Kidney capillary endothelial cell (primary cell): Measurements from ENCODE around the gene ANTKMT.
"Not testable (repeated sequence)": the region's sequence is repeated elsewhere in the genome, so short reads cannot be mapped to it uniquely, and the experiment has no call there.

ENCODE experiments used
- DNase-seq: peaks from one replicate; pipeline ENCODE4 v3.0.0-alpha.2; 2018; ENCODE audit warnings: low spot score

ANTKMT gene

GRCh38 chr16:728131-728889, 7.4 kb downstream of the ANTKMT start:
- peak; percentile 62 for DNase-seq

GRCh38 chr16:728890-729744, 8.2 kb downstream of the ANTKMT start:
- DNase-seq = no peak

DNA sequence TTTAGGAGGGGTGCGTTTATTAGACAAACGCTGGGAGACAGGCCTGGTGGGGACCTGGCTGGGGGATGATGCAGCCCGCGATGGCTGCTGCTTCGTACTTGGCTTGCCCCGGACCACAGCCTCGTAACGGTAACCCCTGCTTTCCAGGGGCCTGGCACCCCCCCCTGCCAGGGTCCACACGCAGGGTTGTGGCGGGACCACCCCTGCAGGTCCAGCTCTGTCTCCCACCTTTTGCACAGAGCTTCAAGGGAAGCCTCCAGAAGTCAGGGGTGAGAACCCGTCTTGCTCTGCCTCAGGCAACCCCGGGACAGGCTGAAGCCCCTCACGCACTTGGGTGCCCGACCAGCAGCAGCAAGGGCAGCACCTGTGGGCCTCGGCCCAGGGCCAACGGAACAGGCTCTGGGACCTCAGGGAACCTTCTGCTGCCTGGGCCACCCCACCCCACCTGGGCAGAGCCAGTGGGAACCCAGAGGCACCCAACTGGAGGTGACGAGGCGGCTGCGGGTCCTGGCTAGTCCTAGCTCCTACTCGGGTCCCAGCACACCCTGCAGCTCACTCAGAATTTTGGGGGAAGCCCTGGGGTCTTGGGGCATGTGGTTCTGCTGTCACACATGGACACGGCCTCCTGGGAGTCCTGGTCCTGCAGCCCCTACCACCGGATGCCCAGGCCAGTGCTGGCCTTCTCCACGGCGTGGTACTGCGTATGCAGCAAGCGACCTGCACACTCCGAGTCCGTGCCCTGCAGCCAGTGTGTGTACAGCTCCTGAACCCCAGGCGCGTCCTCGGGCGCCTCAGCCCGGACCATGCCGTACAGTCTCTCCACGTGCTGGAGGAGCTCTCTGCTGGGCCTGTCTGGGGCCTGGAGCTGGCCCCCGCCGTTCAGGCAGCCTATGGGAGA, 9.1 kb downstream of the ANTKMT start:
- DNase-seq = no peak

- no peak for DNase-seq
These were observed 9.9 kb downstream of the ANTKMT start for GRCh38 chr16:730666-731509.

DNA sequence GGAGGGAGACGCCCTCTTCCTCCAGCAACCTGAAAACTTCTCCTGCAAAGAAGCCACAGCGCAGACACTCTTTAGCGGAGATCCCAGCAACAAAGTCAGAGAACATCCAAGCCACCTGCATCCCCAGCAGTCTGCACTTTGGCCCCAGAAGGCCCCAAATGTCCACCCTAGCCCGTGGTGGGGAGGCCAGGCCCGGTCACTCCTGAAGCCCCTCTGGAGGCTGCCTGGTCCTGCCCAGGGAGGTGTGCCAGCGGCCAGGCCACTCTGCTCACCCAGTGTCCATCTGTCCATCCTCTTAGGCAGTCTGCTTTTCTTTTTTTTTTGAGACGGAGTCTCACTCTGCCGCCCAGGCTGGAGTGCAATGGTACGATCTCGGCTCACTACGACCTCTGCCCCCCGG, 11.4 kb downstream of the ANTKMT start:
- no peak for DNase-seq

GRCh38 chr16:732936-733335, 12.0 kb downstream of the ANTKMT start:
- DNase-seq = no peak

GRCh38 chr16:733382-734207, 12.6 kb downstream of the ANTKMT start:
- no peak for DNase-seq

DNA sequence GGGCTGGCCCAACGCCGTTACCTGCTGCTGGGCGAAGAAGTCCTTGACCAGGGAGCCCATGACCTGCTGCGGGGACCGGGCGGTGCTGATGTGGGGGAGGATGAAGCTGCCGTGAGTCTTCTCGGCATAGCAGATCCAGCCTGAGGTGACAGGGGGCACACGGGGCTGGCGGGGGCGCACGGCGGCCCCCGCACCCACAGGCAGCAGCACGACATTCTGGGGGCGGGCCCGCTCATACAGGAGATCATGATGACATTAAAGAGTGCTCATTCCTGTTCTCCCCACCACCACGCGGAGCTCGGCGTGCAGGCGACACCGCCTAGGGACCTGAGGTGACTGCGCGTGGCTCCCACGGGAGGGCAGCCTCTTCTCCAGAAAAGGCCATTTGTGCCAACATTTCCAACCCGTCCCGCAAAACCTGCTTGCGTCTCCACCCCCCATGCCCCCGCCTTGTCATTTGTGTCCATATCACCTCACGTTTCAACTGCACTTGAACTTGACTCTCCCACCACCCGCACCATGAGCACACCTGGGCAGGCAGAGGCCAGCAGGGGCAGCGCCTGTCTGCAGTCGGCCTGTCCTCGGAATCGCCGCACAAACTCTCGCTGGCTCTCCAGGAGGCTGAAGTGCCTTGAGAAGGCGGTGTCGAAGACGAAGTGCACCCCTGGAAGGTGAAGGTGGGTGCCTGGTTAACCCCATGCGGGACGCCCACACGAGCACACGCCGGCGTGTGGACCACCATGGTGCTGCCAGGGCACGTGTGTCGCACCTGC, 13.4 kb downstream of the ANTKMT start:
- DNase-seq = no peak

DNA sequence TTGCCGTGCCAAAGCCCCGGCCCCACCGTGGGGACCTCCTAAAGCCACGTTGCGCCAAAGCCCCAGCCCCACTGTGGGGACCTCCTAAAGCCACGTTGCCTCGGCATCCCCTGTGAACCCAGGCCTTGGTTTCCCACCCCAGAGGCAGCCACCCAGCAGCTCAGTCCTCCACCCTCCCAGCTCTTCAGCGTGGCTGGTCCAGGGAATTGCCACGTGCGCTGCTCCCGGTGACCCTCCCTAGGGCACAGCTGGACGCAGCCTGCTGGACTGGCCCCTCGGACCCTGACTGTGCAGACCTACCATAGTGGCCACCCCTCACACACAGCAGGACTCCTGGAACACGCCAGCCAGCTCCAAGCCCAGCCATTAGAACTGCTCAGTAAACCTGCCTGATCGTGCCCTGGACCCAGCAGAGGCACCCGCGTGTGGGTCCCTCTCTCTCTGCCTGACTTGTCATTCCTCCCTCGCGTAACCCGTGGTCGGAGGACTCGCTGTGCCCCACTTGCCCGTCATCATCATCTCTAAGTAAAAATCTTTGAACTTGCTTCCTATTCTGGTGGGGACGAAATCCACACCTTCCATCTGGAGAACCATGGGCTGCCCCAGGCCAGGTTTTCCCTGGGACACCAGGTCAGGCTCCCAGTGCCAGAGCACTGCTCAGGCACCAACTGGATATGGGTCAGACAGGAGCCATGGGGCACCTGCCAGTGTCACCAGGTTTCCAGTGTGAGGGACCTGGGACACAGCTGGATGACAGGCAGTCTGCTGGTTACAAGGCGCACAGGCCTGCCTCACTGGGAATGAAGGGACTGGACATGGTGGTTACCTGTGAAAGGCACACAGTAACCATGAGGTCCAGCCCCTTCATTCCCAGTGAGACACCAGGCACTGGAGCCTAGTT, 14.3 kb downstream of the ANTKMT start:
- no peak for DNase-seq

DNA sequence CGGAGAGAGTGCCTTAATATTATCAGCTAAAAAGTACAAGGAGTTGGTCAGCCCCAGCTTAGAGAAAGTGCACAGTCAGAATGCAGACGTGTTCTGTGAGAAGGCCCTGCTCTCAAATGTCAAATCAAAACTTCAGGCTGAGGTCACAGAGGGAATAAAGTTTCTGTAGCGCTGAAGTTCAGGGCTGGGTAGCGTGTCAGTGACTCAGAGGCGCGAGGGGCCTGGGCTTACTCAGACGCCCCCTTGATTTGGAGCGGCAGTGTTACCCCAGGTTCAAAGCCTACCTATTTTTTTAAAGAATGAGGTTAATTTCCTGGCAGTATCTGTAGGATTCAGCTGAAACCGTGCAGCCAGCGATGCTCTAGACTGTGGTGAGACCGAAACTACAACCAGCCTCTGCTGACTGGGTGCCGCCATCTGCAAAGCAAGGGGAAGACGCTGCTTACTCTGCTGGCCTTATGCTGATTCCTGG, 15.1 kb downstream of the ANTKMT start:
- DNase-seq = no peak

DNA sequence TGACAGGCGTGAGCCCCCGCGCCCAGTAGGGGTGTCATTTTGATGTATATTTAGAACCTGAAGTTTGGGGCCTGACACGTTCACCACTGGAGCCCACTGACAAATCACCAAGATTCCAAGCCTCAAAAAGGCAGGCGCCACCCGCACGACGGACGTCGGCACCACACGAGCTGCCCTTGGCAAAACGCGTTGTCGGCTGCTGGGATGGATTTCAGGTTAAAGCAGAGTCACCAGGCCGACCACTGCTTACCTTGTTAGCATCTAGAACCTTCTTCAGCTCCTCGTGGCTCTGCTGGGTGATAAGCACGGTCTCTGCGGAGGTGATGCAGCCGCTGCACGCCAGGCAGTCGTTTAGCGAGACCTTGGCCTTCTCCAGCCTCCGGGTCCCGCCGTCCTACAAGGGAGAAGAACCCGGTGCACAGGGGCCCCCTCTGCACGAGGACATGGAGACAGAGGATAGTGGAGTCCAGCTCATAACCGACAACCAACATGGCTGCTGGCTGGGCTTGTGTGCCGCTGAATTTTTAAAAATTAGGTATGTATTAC, 16.1 kb downstream of the ANTKMT start:
- no peak for DNase-seq

GRCh38 chr16:739560-740458, 18.9 kb downstream of the ANTKMT start:
- DNase-seq = no peak

GRCh38 chr16:740459-740763, 19.5 kb downstream of the ANTKMT start:
- DNase-seq = no peak

DNA sequence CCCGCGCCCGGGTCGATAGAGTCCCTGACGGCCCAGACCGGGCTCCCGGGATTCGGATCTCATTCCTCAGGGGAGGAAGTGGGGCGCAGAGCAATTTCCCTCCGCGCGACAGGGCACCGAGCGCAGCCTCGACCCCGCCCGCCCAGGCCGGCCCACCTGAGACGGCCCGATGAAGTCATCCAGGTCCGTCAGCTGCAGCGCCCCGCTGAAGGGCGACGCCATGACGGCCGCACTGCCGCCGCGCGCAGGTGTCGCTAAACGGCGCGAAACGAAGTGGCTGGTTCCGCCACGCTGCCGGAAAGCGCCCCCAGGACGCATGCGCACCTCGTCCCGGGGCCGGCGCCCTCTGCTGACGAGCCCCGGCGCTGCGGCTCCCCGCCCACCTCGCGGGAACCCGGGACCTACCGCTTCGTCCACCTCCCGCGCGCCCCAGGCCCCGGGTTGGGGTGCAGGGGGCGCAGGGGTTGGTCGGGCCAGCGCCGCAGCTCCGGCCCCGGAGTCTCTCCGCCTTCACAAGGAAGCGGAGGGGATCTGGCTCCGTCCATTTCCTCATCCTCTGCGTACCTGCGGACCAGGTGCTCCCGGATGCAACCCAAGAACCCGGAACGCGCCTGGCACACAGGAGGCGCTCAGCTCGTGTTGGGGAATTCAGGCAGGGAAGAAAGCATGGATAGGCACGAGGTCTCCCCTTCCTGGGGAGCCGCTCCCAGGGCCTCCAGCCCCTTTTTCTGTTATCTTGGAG, 20.0 kb downstream of the ANTKMT start, which contains the start of gene CIAO3:
Gene CIAO3 (minus strand): TSS at position 234 of the 742 bp plus-strand sequence. CDS start 12 bp downstream, at position 222.
- DNase-seq = peak; percentile 76

- no peak for DNase-seq
These were observed 21.2 kb downstream of the ANTKMT start for GRCh38 chr16:741986-742629.

DNA sequence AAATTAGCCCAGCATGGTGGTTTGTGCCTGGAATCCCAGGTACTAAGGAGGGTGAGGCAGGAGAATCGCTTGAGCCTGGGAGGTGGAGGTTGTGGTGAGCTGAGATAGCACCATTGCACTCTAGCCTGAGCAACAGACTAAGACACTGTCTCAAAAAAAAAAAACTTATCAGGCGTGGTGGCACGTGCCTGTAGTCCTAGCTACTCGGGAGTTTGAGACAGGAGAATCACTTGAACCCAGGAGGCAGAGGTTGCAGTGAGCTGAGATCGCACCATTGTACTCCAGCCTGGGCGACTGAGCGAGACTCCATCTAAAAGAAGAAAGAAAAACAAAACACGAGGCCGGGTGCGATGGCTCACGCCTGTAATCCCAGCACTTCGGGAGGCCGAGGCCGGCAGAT, 21.9 kb downstream of the ANTKMT start:
- DNase-seq = not testable (repeated sequence)
